ENCODE measurements around the gene DLX3. TPM values are rescaled to one million over a fixed set of nuclear protein-coding genes. Genes with fewer than 3 reads are reported as not detected.

Gene DLX3
- total RNA-seq, 1 experiment from 2014 or later = 4.9 TPM

GRCh38 chr17:50027172-50027880 is 32.3 kb upstream of the DLX3 start:
- intact Hi-C loops (cut with micrococcal nuclease; ENCODE audit: unreplicated experiment) = loop anchor here (1.0 to 2.0 kb wide), 2 partner anchors 29 to 60 kb away; partner anchors contain the start of gene ITGA3
- Mint-ChIP-seq H3K4me3 (ENCODE audit: unreplicated experiment) (no peak overlapping the region), H3K9me3 (ENCODE audit: unreplicated experiment) (no peaks in the 10 kb centered on the region), H3K27ac (ENCODE audit: unreplicated experiment) (no peak overlapping the region), H3K36me3 (ENCODE audit: insufficient read depth, unreplicated experiment) (no peaks in the 10 kb centered on the region), H3K4me1 (ENCODE audit: low read depth, unreplicated experiment) (peaks cover 7% of the 10 kb centered on the region), H3K27me3 (ENCODE audit: insufficient read depth, unreplicated experiment) (no peaks in the 10 kb centered on the region)
- ChIA-PET CTCF (interaction anchor here (0.9 kb wide), 2 partner anchors 30 to 67 kb away, joined by 3 to 4 read pairs; no protein-coding TSS in a partner anchor), POLR2A (no interaction called here)
- DNase-seq = no peak
- no peaks in the 10 kb centered on the region for H3K4me1 ChIP-seq
- H3K4me3 ChIP-seq (ENCODE audit: low read depth, low read length) = no peak overlapping the region
- BruUV-seq (replicated peaks) = no TSS peak
- no peaks in the 10 kb centered on the region for H3K9me3 ChIP-seq
- TF ChIP-seq CTCF (IDR thresholded peaks at IDR 0.05; ENCODE audit: insufficient read depth in 1 of 2, low read depth in 1 of 2, low read length in 1 of 2, severe bottlenecking in 1 of 2, unreplicated experiment in 1 of 2) = no peak
- no peaks in the 10 kb centered on the region for H3K27me3 ChIP-seq (replicated peaks; ENCODE audit: control insufficient read depth, insufficient read depth, low read length)
- no peaks in the 10 kb centered on the region for H3K36me3 ChIP-seq (ENCODE audit: control insufficient read depth, insufficient read depth, low read length)

- no peaks in the 10 kb centered on the region for H3K4me1 ChIP-seq
- H3K27me3 ChIP-seq (replicated peaks; ENCODE audit: control insufficient read depth, insufficient read depth, low read length) = no peaks in the 10 kb centered on the region
- POLR2A ChIA-PET = no interaction called here
- H3K36me3 ChIP-seq (ENCODE audit: control insufficient read depth, insufficient read depth, low read length) = no peaks in the 10 kb centered on the region
- H3K9me3 ChIP-seq = no peaks in the 10 kb centered on the region
- H3K4me3 ChIP-seq (ENCODE audit: low read depth, low read length) = no peak overlapping the region
- Mint-ChIP-seq H3K4me1 (ENCODE audit: low read depth, unreplicated experiment) (peaks cover 7% of the 10 kb centered on the region), H3K4me3 (ENCODE audit: unreplicated experiment) (no peak overlapping the region), H3K27ac (ENCODE audit: unreplicated experiment) (no peak overlapping the region), H3K9me3 (ENCODE audit: unreplicated experiment) (no peaks in the 10 kb centered on the region), H3K27me3 (ENCODE audit: insufficient read depth, unreplicated experiment) (no peaks in the 10 kb centered on the region), H3K36me3 (ENCODE audit: insufficient read depth, unreplicated experiment) (no peaks in the 10 kb centered on the region)
- CTCF ChIA-PET = interaction anchor here (0.9 kb wide), 1 partner anchor 67 kb away, joined by 4 read pairs; no protein-coding TSS in a partner anchor
- intact Hi-C loops (cut with micrococcal nuclease; ENCODE audit: unreplicated experiment) = loop anchor here (1.0 to 2.0 kb wide), 2 partner anchors 30 to 60 kb away; partner anchors contain the start of gene ITGA3
- DNase-seq = peak; percentile 58 to 75
- TF ChIP-seq CTCF (IDR thresholded peaks at IDR 0.05; ENCODE audit: insufficient read depth in 1 of 2, low read depth in 1 of 2, low read length in 1 of 2, severe bottlenecking in 1 of 2, unreplicated experiment in 1 of 2) = peak; percentile 64 to 73
- BruUV-seq (replicated peaks) = no TSS peak
Observed at GRCh38 chr17:50026837-50027171, 31.8 kb upstream of the DLX3 start.

GRCh38 chr17:50026046-50026675 is 31.1 kb upstream of the DLX3 start:
- H3K27ac Mint-ChIP-seq (ENCODE audit: unreplicated experiment) = no peak overlapping the region
- H3K4me1 Mint-ChIP-seq (ENCODE audit: low read depth, unreplicated experiment) = peaks cover 7% of the 10 kb centered on the region
- no peak for DNase-seq
- H3K27me3 Mint-ChIP-seq (ENCODE audit: insufficient read depth, unreplicated experiment) = no peaks in the 10 kb centered on the region
- H3K36me3 Mint-ChIP-seq (ENCODE audit: insufficient read depth, unreplicated experiment) = no peaks in the 10 kb centered on the region
- ChIA-PET CTCF (interaction anchor here (0.9 to 1.3 kb wide), 2 partner anchors 61 to 68 kb away, joined by 4 read pairs; no protein-coding TSS in a partner anchor), POLR2A (no interaction called here)
- TF ChIP-seq CTCF (IDR thresholded peaks at IDR 0.05; ENCODE audit: insufficient read depth in 1 of 2, low read depth in 1 of 2, low read length in 1 of 2, severe bottlenecking in 1 of 2, unreplicated experiment in 1 of 2) = no peak
- intact Hi-C loops (cut with micrococcal nuclease; ENCODE audit: unreplicated experiment) = loop anchor here (2.0 kb wide), 1 partner anchor 31 kb away; the partner anchor contains the start of gene ITGA3
- no TSS peak for BruUV-seq (replicated peaks)
- no peak overlapping the region for H3K4me3 ChIP-seq (ENCODE audit: low read depth, low read length)
- no peaks in the 10 kb centered on the region for H3K36me3 ChIP-seq (ENCODE audit: control insufficient read depth, insufficient read depth, low read length)
- no peak overlapping the region for H3K4me3 Mint-ChIP-seq (ENCODE audit: unreplicated experiment)
- no peaks in the 10 kb centered on the region for H3K27me3 ChIP-seq (replicated peaks; ENCODE audit: control insufficient read depth, insufficient read depth, low read length)
- no peaks in the 10 kb centered on the region for H3K9me3 ChIP-seq
- no peaks in the 10 kb centered on the region for H3K9me3 Mint-ChIP-seq (ENCODE audit: unreplicated experiment)
- H3K4me1 ChIP-seq = no peaks in the 10 kb centered on the region
